ENCODE results near the gene CTSC.

- TF ChIP-seq CTCF (IDR thresholded peaks at IDR 0.05) (no peak), EZH2 (IDR thresholded peaks at IDR 0.05; ENCODE audit: borderline replicate concordance, insufficient read depth, low read depth, low read length, poor library complexity, severe bottlenecking) (no peak)
Observed at GRCh38 chr11:88353386-88353785, 15.8 kb upstream of the CTSC start.
